HG03060 (cell line): ENCODE data around the gene VCX3A.
"Not testable (repeated sequence)": the region's sequence is repeated elsewhere in the genome, so short reads cannot be mapped to it uniquely, and the experiment has no call there.

Source experiments
- ATAC-seq: cut with Tn5 transposase; IDR thresholded peaks from one replicate; pipeline ENCODE4 v1.9.1; 2021; ENCODE audit warnings: low read depth, moderate number of reproducible peaks; ENCODE audit not compliant: unreplicated experiment

The VCX3A gene

DNA sequence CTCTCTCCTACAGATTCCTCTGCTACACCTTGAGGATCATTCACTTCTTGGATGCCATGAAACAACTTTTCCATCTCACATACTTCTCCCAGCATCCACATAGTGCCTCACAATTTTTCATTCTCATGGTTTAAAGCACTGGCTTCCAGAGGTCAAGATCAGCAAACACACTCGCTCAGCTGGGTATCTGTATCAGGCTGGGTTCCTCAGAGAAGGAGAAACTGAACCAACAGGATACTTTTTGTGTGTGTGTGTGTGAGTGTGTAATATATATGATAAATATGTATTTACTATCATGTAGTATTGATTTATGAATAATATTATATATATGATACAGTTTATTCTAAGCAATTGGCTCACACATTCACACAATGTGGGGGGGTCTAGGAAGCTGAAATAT, at the start of gene VCX3A:
Gene VCX3A (minus strand): TSS at position 101 of the 400 bp plus-strand sequence. CDS start 621 bp downstream, outside the sequence.
- not testable (repeated sequence) for ATAC-seq

DNA sequence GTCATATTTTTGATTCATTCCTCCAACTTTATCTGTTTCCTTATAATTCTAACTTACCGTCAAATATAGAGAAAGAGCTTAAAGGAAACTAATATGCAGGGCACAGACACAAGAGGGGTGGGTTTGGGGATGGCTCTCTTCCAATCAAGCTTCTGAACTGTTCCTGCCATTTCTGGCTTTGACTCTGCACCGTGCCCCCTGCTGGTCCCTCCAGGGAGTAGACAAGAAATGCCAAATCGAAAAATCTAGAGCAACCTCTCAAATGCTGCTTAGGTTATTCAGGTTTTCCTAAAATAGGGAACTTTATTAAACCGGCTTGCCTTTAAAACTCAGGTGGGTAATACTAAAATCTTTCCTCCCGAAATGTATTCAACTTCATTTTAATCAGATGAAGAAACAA, 39.8 kb upstream of the VCX3A start:
- ATAC-seq = no peak

DNA sequence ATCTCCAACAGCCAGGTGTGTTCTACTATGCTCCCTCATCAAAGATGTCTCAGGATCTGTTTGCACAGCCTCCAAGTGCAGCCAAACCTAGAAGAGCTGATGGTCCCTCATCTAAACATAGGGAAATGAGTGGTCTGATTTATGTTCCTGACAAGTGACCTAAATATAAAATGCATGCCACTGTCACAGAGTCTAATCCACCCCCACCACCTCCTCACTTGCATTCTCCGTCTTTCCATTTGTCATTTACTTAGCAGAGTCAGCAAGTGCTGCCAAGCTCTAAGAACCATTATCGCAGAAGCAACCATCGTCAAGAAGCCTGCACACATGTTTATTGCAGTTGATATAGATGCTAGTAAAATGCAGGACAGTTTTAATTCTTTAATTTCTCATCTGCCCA, 33.1 kb upstream of the VCX3A start:
- ATAC-seq = no peak

DNA sequence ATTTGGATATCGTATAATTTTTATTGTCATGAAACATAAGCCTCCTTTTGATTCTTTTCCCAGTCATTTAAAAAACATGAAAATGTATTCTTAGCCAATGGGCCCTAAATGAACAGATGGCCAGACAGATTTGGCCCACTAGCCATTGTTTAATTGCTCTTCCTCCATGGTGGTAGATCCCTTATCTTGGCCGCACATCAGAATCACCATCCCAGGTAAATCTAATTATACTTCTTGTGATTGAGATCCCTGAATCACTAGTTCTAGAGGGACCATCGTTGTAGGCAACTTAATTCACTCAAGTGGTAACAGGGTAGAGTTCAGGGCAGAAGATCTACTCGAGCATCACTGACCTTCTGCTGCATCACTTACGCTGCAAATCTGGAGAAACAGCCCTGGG, 24.1 kb upstream of the VCX3A start:
- ATAC-seq = no peak

DNA sequence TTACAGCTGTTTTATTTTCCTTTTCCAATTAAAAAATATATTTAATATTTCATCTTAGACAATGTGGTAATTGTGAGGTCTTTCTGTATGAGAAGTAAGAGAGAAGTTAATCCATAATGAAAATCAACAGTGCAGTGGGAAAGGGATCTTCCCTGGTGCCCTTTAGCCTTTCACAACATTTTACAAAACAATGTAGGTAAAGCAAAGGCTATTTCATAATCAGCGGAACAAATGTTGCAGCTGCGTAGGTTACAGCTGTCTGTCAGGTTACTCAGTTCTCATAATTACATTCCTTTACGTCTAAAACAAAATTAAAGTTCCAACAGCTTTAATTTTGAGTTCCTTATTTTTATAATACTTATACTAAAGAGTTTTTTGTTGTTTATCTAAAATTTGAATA, 22.8 kb upstream of the VCX3A start:
- ATAC-seq = no peak

DNA sequence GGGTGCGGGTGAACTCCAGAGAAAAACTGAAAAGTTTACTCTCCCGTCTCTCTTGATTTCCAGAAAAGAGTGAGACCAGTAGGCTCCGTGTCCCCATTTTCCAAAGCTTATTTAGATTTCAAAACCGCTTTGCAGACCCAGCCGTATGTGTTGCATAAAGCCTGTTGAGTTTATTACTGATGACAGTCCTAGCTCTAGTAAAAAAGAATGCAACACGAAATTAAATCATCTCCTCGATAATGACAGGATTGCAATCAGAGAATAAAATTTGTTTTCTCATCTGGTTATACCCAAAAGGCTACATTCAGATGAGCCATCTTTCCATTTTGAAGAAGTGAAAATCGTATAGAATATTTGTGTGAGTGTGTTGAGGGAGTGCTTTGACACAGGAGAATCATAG, 16.1 kb upstream of the VCX3A start:
- no peak for ATAC-seq

DNA sequence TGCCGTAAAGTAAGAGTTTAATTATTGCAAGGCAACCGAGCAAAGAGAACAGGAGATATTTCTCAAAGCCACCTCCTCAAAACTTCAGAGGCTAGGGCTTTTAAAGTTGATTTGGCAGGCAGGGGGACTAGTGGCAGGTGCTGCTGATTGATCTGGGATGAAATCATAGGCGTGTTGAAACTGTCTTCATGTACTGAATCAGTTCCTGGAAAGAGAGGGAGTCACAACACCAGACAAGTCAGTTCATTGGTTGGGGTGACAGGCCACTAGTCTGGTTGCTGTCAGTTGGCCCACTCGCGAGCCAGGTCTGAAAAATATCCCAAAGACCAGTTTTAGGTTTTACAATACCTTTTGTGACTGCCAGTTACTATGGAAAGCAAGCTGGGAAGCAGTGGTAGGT, 10.8 kb upstream of the VCX3A start:
- no peak for ATAC-seq

DNA sequence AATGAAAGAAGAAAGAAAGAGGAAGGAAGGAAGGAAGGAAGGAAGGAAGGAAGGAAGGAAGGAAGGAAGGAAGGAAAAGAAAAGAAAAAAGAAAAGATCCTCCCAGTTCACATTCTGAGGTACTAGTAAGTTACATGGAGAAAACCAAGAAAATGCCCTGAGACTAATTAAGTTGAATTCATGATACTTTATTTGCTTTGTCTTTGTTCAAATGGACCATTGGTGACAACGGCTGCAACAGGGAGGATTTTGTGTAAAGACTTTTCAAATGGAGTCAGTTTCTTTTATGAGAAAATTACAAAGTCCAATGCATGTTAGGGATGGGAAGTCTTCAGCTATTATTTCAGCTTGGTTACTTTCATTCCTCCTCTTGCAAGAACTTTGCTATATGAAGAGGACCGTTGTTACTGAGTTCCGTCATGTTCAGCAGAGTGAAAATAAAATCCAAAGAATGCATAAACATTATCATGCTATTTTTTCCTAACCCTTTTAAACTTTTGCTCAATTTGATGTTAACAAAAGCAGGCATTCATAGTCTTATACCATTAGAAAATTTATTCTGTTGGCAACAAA, 8.3 kb downstream of the VCX3A start:
- ATAC-seq = no peak

DNA sequence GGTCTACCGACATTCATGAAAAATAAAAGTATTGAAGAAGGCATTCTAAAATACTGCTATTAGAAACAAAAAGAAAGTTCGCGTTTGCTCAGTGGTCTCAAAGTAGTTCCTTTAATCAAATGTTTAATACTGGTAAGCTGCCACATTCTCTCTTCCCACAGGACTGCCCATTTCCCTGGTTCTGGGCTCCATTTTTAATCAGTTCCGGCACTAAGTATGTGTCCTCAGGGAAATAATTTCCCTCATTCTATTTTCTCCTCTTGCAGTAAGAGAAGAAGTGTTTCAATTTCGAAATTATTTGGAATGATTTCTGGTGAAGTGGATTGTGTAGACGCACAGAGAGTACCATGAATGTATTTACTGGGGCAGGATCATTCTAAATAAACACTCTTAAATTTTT, 17.5 kb downstream of the VCX3A start:
- ATAC-seq = no peak

DNA sequence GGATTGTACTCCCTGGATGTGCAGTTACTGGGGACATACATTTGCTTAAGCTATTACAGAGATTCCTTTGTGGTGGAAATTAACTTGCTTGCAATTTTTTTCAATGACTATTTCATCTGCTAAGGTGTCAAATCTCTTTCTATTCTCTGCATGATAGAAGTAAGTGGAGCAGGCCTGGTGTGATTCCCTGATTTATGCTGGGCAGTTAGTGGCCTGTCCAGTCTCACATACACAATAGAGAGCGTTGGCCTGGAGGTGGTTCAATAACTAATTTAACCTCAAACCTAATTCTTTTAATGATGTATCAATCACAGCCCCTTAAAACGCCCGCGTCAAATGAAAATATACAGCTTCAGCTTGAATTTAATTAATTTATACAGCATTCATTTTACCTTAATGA, 28.5 kb downstream of the VCX3A start:
- no peak for ATAC-seq

DNA sequence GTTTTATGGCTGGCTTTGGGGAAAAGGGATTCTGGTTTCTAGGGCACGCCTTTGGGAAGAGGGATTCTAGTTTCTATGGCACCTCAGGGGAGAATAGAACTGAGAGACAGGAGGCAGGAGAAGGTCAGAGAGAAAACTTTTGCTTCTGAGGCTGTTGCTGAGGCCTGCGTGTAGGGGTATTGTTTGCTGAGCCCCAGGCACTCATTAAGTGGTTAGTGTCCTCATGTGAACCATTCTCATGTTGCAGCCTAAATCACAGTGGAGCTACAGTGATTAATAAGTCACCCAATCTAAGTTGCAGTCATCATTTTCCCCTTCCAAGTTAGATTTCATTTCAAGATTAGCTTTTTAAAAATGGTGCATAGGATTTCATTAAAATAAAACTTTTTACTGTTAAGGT, 29.0 kb downstream of the VCX3A start:
- ATAC-seq = no peak

DNA sequence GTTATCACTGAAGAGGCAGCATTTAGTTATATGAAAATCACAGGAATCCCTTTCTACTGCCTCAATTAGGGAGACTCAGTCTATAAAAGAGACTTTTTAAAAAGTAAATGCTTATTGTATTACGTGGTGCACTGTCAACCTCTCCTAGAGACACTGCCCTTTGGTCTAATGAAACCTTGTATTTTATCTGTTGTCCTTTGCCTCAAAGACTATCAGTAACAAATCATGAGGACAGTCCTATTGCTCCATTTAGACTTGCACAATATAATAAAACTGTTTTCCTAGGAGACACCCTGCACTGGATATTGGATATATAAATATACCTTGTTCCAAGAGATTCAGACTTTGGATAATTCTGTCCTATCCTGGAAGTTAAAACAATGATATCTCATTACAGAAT, 34.2 kb downstream of the VCX3A start:
- ATAC-seq = no peak

DNA sequence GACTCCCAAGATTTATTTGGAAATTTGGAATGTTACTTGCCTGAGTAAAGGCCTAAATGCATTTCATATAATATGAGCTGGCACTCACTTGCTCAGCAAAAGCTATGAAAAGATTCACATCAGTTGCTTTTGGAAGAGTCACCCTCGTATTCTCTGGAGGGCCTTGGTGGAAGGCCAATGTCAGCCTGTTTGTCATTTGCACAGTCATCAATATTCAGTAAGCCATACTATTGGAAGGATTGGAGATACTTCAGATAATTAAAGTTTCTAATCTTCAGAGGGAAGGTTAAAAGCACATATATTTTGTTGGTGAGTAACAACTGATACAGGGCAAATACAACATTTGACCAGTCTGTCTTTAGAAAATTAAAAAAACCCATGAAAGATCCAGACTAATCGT, 36.6 kb downstream of the VCX3A start:
- no peak for ATAC-seq
